ENCODE measurements around the gene XPR1. TPM values are rescaled to one million over a fixed set of nuclear protein-coding genes. Genes with fewer than 3 reads are reported as not detected.

XPR1 gene
- total and polyA plus RNA-seq, 10 of the 15 experiments (the other 5 are each of a cell fraction or from before 2014, with no cell fraction given) = 1.1 to 33.9 (median 11.3) TPM

GRCh38 chr1:180849031-180849775 is 217.4 kb downstream of the XPR1 start:
- peak; percentile 41 for FAIRE-seq
- in situ Hi-C loops (cut with MboI) = no loop called here
- SMC1A ChIA-PET (ENCODE audit: uncharacterized antibody, unreplicated experiment) = interaction anchor here (0.6 to 2.0 kb wide), 4 partner anchors 11 to 26 kb away, joined by 3 to 5 read pairs (median 3); no protein-coding TSS in a partner anchor
- ATAC-seq = peak; percentile 66
- no peaks in the 10 kb centered on the region for H3K36me3 ChIP-seq (ENCODE audit: control insufficient read depth in 2 of 2, insufficient read depth in 2 of 2, low read length in 1 of 2)
- H2AFZ ChIP-seq (ENCODE audit: control insufficient read depth, low read depth, low read length) = no peak overlapping the region
- peaks cover 4% of the 10 kb centered on the region; the same call in 2 of the 3 replicates for H3K9me3 ChIP-seq (replicated peaks; ENCODE audit: control insufficient read depth, insufficient read depth, low read length)
- H3K9ac ChIP-seq (ENCODE audit: control insufficient read depth, insufficient read depth, low read length) = no peak overlapping the region
- intact Hi-C loops (cut with micrococcal nuclease; ENCODE audit: unreplicated experiment) = no loop called here
- POLR2A ChIA-PET = interaction anchor here (0.6 kb wide), 2 partner anchors 61 to 165 kb away, joined by 3 to 5 read pairs; no protein-coding TSS in a partner anchor
- H4K20me1 ChIP-seq (ENCODE audit: control insufficient read depth, insufficient read depth) = no peaks in the 10 kb centered on the region
- no TSS peak for BruUV-seq (replicated peaks)
- no peak overlapping the region for H3K27ac ChIP-seq (ENCODE audit: control insufficient read depth, insufficient read depth)
- DNase-seq (ENCODE audit: low read depth, low spot score) = no peak
- 55% methylated on average over 6 of the region's 6 CpGs for WGBS (ENCODE audit: insufficient coverage, insufficient replicate concordance, low lambda C conversion rate, missing lambda C conversion rate)
- CTCF ChIA-PET = interaction anchor here (0.7 to 1.8 kb wide), 3 partner anchors 13 to 217 kb away, joined by 3 to 14 read pairs (median 5); partner anchors contain the start of gene XPR1
- no peak overlapping the region for H3K4me3 ChIP-seq
- RAD21 ChIA-PET (ENCODE audit: unreplicated experiment) = interaction anchor here (1.2 to 1.4 kb wide), 2 partner anchors 14 to 334 kb away, joined by 3 to 4 read pairs; no protein-coding TSS in a partner anchor
- H3K27me3 ChIP-seq (replicated peaks in 1 of 2; ENCODE audit: control insufficient read depth in 2 of 2, insufficient read depth in 2 of 2, low read length in 1 of 2) = no peaks in the 10 kb centered on the region
- H3K4me1 ChIP-seq (ENCODE audit: control insufficient read depth, insufficient read depth, low read length) = peaks cover 22% of the 10 kb centered on the region
- no peaks in the 10 kb centered on the region for H3K79me2 ChIP-seq (ENCODE audit: control insufficient read depth, insufficient read depth, low read length)
- no peak overlapping the region for H3K4me2 ChIP-seq (ENCODE audit: control insufficient read depth, insufficient read depth)
- 0 out of 2 replicates have a peak, but pooled peaks have one; percentile 47 for TF ChIP-seq ZBED1 (IDR thresholded peaks at IDR 0.05; ENCODE audit: borderline replicate concordance)
- no peak; a peak in 1 of 4 replicates for TF ChIP-seq BHLHE40 (IDR thresholded peaks at IDR 0.05; ENCODE audit: borderline replicate concordance in 1 of 2, low read depth in 2 of 2, low read length in 1 of 2)
- peak; percentile 74; the same call in 1 of the 2 replicates for TF ChIP-seq ATF2 (IDR thresholded peaks at IDR 0.05; ENCODE audit: low read length)
- TF ChIP-seq CREM (IDR thresholded peaks at IDR 0.05; ENCODE audit: low read depth) = peak; percentile 71
- no peak for TF ChIP-seq ASH2L (IDR thresholded peaks at IDR 0.05; ENCODE audit: borderline replicate concordance, low read depth)
- TF ChIP-seq CREB1 (IDR thresholded peaks at IDR 0.05; ENCODE audit: low read depth) = peak; percentile 45; the same call in 1 of the 2 replicates
- TF ChIP-seq MLLT1 (IDR thresholded peaks at IDR 0.05) = no peak
- TF ChIP-seq RELA (IDR thresholded peaks at IDR 0.05; ENCODE audit: borderline replicate concordance, partially characterized antibody) = no peak
- 0 out of 2 replicates have a peak, but pooled peaks have one; percentile 42 for TF ChIP-seq PML (IDR thresholded peaks at IDR 0.05; ENCODE audit: low read length)
- peak; percentile 61 for TF ChIP-seq JUNB (IDR thresholded peaks at IDR 0.05)
- TF ChIP-seq WRNIP1 (IDR thresholded peaks at IDR 0.05; ENCODE audit: borderline replicate concordance, low read depth, low read length) = no peak
- TF ChIP-seq ETV6 (conservative IDR thresholded peaks at IDR 0.05 in 1 of 2, IDR thresholded peaks at IDR 0.05 in 1 of 2; ENCODE audit: borderline replicate concordance in 1 of 2, low read depth in 1 of 2) = peak in 1 of 2 experiments; percentile 38; a peak in 1 of 4 replicates
- no peak for TF ChIP-seq SREBF1 (IDR thresholded peaks at IDR 0.05; ENCODE audit: low read length)
- peak; percentile 60 for TF ChIP-seq ATF7 (IDR thresholded peaks at IDR 0.05; ENCODE audit: low read depth)
- no peak for TF ChIP-seq E2F8 (IDR thresholded peaks at IDR 0.05; ENCODE audit: low read depth, partially characterized antibody)
- TF ChIP-seq TCF3 (IDR thresholded peaks at IDR 0.05; ENCODE audit: borderline replicate concordance, insufficient read depth, low read depth, low read length) = peak; percentile 76; the same call in 1 of the 2 replicates
- TF ChIP-seq MAX (IDR thresholded peaks at IDR 0.05; ENCODE audit: low read depth, low read length) = no peak
